ENCODE data around the gene ALX4.
A peak's percentile ranks its signal among the peaks of the same experiment; 100 is the strongest.

Gene ALX4

DNA sequence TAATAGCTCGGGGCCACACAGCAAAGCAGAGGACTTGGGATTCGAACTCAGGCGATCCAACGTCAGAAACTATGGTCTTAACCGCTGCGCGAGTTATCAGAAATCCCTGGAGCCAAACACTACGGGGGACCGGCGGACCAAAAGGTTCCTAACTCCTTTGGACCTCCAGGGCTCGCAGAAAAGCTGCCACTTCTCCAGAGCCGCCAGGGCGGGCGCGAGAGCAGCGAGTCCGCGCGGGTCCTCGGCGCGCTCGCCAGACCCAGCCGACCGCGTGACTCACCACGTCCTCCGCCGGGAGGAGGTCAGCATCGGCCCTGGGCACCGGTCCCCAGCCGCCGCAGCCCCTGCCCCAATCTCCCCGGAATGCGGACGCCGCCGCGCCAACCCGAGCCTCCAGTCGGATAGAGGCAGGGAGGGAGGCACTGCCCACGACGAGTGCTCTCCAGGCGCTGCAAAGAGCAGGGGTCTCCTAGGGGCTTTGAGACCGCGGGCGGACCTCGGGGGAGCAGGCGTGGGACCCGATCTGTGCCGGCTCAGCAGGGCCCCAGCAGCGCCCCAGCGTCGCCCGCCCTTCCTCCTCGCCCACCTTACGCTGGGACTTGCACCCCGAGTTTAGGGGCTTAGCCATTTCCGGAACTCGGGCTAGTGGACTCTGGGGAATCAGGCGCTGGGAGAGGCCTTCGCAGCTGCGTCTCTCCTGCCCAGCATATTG is 6.2 kb upstream of the ALX4 start:
- TF ChIP-seq, protein P1, sequence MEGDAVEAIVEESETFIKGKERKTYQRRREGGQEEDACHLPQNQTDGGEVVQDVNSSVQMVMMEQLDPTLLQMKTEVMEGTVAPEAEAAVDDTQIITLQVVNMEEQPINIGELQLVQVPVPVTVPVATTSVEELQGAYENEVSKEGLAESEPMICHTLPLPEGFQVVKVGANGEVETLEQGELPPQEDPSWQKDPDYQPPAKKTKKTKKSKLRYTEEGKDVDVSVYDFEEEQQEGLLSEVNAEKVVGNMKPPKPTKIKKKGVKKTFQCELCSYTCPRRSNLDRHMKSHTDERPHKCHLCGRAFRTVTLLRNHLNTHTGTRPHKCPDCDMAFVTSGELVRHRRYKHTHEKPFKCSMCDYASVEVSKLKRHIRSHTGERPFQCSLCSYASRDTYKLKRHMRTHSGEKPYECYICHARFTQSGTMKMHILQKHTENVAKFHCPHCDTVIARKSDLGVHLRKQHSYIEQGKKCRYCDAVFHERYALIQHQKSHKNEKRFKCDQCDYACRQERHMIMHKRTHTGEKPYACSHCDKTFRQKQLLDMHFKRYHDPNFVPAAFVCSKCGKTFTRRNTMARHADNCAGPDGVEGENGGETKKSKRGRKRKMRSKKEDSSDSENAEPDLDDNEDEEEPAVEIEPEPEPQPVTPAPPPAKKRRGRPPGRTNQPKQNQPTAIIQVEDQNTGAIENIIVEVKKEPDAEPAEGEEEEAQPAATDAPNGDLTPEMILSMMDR (IDR thresholded peaks at IDR 0.05; ENCODE audit: low read depth, low read length): no peak
- H3K4me3 ChIP-seq (ENCODE audit: low read depth, low read length): 0 out of 2 replicates have a peak overlapping the region, but pooled peaks have one; percentile 8

DNA sequence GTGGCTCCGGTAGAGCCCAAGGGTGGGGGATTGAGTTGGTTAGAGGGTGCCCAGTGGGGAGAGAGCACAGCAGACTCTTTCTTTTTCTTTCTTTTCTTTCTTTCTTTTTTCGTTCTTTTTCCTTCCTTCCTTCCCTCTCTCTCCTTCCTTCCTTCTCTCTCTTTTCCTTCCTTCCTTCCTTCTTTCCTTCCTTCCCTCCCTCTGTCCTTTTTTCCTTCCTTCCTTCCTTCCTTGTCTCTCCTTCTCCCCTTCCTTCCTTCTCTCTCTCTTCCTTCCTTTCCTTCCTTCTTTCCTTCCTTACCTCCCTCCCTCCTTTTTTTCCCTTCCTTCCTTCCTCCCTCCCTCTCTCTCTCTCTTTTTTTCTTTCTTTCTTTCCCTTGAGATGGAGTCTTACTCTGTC is 4.8 kb upstream of the ALX4 start:
- TF ChIP-seq, protein P1 (IDR thresholded peaks at IDR 0.05; ENCODE audit: low read depth, low read length): no peak
- no peak overlapping the region for H3K4me3 ChIP-seq (ENCODE audit: low read depth, low read length)

DNA sequence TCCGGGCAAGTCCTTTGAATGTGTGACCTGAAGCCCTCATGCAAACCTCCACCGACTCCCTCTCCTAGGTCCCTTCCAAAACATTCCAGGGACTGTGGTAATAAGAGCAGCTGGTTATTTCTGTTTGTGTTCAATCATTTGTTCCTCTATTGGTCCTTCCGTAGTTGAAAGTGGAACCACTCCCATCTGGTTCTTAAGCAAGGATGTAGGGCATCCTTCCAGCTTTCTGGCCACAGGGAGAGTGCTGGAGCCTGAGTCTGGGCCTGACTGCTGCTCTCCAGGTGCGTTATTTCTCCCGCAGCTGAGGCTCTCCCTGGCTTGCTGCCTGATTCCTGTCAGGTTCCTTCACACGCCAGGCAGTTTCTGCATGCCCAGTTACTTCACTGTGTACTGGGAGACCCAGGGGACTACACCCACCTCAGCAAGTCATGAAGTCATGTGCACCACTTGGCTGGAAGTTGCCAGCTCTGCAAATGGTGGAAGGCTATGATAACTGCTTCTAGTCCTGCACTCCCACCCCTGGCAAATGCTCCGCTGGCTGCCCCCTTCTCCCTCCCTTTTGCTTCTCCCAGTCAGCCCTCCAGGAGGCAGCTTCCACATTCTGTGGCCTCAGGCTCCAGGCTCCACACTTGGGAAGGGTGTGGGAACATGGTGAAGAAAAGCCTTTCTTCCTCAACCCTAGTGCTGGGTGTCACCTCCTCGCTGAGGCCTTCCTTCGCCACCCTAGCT is 4.0 kb upstream of the ALX4 start:
- H3K4me3 ChIP-seq (ENCODE audit: low read depth, low read length): no peak overlapping the region
- TF ChIP-seq, protein P1 (IDR thresholded peaks at IDR 0.05; ENCODE audit: low read depth, low read length): no peak

DNA sequence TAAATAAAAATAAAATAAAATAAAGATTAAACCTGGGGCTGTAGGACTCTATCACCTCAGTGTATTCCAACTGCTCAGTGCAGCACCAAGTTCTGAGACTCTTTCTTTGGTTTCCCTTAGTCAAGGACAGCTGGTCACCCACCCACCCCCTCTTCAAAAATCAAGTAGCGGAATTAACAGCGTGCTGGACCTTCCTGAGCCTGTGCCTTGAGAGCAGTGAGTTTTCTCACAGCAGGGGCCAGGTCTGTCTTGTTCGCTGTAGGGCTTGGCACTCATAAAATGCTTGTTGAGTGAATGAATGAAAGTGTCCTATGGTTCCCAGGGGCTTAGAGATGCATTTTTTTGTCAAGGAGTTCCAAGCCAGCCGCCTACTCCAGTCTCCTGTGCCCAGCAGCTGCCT is 2.9 kb upstream of the ALX4 start:
- no peak overlapping the region for H3K4me3 ChIP-seq (ENCODE audit: low read depth, low read length)
- TF ChIP-seq, protein P1 (IDR thresholded peaks at IDR 0.05; ENCODE audit: low read depth, low read length): no peak

DNA sequence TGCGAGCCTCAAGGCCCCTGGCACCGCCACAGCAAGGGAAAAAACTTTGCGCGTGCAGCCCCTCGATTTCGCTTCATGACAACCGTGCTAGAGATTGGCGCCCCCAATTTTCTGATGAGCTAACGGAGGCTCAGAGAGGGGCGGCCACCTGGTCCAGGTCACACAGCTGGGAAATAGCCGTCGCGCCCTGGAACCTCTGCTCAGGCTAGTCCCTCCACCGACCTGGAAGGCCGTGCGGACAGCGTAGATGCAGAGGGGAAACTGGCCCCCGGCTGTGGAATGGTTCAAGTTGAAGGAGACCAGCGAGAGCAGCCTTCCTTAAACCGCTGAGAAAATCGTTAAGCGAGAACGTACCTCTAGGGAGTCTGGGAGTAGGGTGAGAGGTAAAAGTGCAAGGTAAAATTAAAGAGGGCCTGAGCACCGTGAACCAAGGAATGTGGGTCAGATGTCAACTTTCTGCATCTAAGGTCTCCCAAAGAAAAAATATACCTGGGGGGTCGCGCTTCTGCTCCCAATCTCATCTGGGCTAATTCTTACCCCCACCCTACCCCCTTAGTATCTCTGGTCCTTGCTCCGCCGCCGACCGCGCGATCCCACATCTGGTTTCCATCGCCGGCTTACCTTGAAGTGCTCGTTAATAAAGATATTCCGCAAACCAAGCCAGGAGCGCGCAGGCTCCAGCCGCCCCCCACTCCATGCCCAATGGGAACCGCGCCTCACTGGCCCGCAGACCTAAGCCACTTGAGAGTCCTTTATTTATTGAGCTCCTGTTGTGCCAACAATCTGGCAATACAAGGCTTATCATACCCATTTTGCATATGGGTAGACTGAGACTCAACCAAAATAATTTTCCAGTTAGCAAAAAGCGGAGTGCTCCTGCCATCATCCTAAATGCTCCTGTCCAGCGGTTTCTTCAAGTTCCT is 1.7 kb upstream of the ALX4 start:
- TF ChIP-seq, protein P1 (IDR thresholded peaks at IDR 0.05; ENCODE audit: low read depth, low read length): no peak
- H3K4me3 ChIP-seq (ENCODE audit: low read depth, low read length): no peak overlapping the region

DNA sequence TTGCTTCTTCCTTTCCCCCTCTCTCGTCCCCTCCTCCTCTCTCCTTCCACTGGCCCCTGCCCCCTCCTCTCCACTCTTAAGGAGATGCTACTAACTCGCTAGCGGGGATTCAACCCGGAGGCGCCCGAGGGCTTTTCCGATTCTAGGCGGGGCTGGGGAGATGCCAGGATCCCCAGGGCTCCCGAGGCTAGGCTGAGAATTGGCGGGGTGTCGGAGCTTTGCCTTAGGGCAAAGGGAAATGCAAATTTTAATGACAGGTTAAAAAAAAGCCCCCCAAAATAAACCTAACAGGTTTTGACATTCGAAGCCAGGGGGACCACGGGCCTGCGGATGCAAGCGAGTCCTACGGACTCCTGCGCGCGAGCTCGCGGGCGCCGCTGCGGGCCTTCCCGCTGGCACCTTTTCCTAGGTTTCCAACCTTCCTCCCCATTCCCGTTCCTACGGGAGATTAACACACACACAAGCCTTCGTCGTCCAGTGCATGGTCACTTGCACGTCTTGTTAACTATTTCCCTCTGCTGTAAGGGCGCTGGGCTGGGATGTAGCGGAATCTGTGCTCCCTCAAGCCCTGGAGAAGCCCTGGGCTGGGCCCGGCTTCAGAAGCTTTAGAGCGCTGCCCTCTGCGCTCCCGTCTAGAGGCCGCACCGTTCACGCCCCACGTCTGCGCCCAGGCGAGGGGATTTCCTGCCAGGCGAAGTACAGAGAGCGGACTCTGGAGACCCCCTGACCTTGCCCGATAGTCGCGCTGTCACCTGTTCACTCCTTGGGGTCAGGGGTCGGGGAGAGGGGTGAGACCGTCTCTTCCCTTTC is 729 bp upstream of the ALX4 start:
- TF ChIP-seq, protein P1 (IDR thresholded peaks at IDR 0.05; ENCODE audit: low read depth, low read length): no peak
- no peak overlapping the region for H3K4me3 ChIP-seq (ENCODE audit: low read depth, low read length)
